HL-60 (cell line): ENCODE measurements around the gene AMOT.
A peak's percentile ranks its signal among the peaks of the same experiment; 100 is the strongest.

ENCODE experiments used
- DNase-seq, 2 experiments: peaks; one replicate each; pipeline ENCODE4 v3.0.0-alpha.2; 2010 to 2020; ENCODE audit warnings: low read depth in 1 of 2, low spot score in 1 of 2
- H3K27ac ChIP-seq: fragments of 250-450 bp; sonication (Bioruptor Pico); replicated peaks from 2 replicates; pipeline ENCODE4 v1.5.1; 2020; ENCODE audit warnings: mild to moderate bottlenecking, moderate library complexity
- H3K27me3 ChIP-seq: fragments of 250-450 bp; sonication (Bioruptor Pico); 2 replicates; pipeline ENCODE4 v1.5.1; 2021; ENCODE audit warnings: mild to moderate bottlenecking, moderate library complexity; ENCODE audit not compliant: insufficient read depth, poor library complexity, severe bottlenecking
- H3K4me3 ChIP-seq: replicated peaks from 2 replicates; pipeline ENCODE4 v1.5.1; 2011; ENCODE audit warnings: mild to moderate bottlenecking, control low read depth, low read length; ENCODE audit not compliant: insufficient read depth
- GABPA ChIP-seq: IDR thresholded peaks from 2 replicates; pipeline ENCODE4 v1.6.1; 2012; ENCODE audit warnings: low read depth
- POLR2AphosphoS5 ChIP-seq: IDR thresholded peaks from 2 replicates; pipeline ENCODE4 v1.6.1; 2012; ENCODE audit warnings: low read depth
- SPI1 ChIP-seq: IDR thresholded peaks from 2 replicates; pipeline ENCODE4 v1.6.1; 2012; ENCODE audit warnings: low read depth, mild to moderate bottlenecking, borderline replicate concordance
- long read RNA-seq: library from polyadenylated mRNA; unstranded; transcript quantifications from one replicate; pipeline ENCODE4 v2.0.0, GENCODE V29; 2020
- TF ChIP-seq, protein P1 (sequence below): IDR thresholded peaks from 2 replicates; pipeline ENCODE4 v1.6.1; 2012; ENCODE audit warnings: low read depth; ENCODE audit not compliant: insufficient replicate concordance
- TF ChIP-seq, protein P2 (sequence below): IDR thresholded peaks from one replicate; pipeline ENCODE4 v1.5.1; 2011; ENCODE audit warnings: low read length, control low read depth, inconsistent platforms; ENCODE audit not compliant: insufficient read depth

The AMOT gene
- long read RNA-seq: 0 reads

DNA sequence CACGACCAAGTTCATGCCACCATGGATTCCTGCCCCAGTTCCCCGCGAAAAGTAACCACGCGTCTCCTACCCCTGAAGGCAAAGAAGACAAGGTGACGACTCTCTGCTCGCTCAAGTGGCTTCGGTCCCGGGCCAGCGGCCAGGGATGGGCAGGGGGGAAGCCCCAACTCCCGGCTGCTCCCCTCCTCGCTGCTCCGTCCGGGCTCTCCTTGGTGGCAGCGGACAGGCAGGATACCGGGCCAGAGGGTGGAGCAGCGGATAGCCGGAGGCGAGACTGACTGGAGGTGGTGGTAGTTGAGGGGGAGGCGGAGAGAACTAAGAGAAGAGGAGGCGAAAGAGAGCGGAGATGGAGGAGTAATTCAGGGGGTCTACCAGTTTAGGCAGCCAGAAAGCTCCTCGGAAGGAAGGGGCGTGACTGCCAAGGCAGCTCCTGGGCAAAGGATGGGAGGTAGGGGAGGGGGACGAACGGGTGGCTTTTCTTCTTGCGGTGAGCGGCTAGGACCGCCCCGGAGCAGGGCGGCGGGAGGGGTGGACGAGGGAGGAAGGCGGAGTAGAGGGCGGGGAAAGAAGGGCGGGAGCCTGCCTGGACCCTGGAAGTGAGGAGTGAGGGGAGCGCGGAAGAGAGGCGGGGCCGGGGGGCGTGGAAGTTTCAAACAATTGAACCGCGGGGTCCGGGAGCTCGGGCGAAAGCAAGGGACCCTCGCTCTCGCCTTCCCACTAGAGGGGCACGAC, at the start of gene AMOT:
AMOT (minus strand) TSS at position 450 of the 732 bp plus-strand sequence. CDS start 17,705 bp downstream, outside the sequence.
- Histone ChIP-seq H3K27me3 (no peaks in the 10 kb centered on the region), H3K27ac (no peak within 1 kb of the TSS), H3K4me3 (peak within 1 kb of the TSS; percentile 57)
- TF ChIP-seq, protein P1, sequence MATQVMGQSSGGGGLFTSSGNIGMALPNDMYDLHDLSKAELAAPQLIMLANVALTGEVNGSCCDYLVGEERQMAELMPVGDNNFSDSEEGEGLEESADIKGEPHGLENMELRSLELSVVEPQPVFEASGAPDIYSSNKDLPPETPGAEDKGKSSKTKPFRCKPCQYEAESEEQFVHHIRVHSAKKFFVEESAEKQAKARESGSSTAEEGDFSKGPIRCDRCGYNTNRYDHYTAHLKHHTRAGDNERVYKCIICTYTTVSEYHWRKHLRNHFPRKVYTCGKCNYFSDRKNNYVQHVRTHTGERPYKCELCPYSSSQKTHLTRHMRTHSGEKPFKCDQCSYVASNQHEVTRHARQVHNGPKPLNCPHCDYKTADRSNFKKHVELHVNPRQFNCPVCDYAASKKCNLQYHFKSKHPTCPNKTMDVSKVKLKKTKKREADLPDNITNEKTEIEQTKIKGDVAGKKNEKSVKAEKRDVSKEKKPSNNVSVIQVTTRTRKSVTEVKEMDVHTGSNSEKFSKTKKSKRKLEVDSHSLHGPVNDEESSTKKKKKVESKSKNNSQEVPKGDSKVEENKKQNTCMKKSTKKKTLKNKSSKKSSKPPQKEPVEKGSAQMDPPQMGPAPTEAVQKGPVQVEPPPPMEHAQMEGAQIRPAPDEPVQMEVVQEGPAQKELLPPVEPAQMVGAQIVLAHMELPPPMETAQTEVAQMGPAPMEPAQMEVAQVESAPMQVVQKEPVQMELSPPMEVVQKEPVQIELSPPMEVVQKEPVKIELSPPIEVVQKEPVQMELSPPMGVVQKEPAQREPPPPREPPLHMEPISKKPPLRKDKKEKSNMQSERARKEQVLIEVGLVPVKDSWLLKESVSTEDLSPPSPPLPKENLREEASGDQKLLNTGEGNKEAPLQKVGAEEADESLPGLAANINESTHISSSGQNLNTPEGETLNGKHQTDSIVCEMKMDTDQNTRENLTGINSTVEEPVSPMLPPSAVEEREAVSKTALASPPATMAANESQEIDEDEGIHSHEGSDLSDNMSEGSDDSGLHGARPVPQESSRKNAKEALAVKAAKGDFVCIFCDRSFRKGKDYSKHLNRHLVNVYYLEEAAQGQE: no peak
- TF ChIP-seq POLR2AphosphoS5: no peak
- TF ChIP-seq GABPA: no peak
- TF ChIP-seq SPI1: no peak
- TF ChIP-seq, protein P2, sequence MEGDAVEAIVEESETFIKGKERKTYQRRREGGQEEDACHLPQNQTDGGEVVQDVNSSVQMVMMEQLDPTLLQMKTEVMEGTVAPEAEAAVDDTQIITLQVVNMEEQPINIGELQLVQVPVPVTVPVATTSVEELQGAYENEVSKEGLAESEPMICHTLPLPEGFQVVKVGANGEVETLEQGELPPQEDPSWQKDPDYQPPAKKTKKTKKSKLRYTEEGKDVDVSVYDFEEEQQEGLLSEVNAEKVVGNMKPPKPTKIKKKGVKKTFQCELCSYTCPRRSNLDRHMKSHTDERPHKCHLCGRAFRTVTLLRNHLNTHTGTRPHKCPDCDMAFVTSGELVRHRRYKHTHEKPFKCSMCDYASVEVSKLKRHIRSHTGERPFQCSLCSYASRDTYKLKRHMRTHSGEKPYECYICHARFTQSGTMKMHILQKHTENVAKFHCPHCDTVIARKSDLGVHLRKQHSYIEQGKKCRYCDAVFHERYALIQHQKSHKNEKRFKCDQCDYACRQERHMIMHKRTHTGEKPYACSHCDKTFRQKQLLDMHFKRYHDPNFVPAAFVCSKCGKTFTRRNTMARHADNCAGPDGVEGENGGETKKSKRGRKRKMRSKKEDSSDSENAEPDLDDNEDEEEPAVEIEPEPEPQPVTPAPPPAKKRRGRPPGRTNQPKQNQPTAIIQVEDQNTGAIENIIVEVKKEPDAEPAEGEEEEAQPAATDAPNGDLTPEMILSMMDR: no peak
- peak; percentile 14 to 24 for DNase-seq

DNA sequence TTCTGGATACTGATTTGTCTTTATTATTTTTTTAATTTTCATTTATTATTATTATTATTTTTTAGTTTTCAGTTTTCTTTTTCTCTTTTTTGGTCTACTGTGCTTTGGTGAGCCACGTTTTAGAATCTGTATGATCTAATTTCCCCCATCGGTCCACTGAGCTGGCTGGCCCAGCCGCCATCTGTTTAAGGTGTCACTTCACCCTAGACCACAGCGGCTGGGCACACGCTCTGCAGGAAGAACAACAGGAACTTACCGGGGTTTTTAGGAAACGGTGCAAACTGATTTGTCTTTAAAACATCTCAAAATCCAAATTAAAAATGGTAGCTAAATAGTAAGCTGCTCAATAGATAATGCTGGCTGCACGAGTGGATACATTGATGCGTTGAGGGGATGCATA, 48.8 kb upstream of the AMOT start:
- Histone ChIP-seq H3K27ac (no peak overlapping the region), H3K4me3 (no peak overlapping the region), H3K27me3 (no peaks in the 10 kb centered on the region)
- no peak for TF ChIP-seq SPI1
- TF ChIP-seq, protein P2: no peak
- TF ChIP-seq POLR2AphosphoS5: no peak
- no peak for DNase-seq

DNA sequence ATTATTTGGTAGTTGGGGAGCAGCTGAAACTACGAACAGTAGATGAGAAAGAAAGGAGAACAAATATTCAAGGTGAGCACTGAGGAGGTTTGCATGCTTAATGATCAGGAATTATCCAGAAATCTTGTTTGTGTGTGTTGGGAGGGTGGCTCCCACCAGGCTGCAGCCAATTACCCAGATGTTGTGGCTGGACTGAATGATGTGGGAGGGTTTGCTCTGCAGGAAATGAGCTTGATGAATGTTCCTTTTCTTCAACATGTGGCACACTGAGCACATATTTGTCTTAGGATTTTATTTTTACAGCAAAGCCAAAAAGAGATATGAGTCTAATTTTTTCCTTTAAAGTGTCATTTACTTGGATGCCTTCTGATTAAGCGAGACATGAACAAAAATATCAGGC, 48.3 kb upstream of the AMOT start:
- DNase-seq: no peak
- TF ChIP-seq SPI1 (no peak), GABPA (no peak), POLR2AphosphoS5 (no peak)
- TF ChIP-seq, protein P2: no peak
- TF ChIP-seq, protein P1: no peak
- no peak overlapping the region for H3K27ac ChIP-seq
- H3K27me3 ChIP-seq: no peaks in the 10 kb centered on the region
- no peak overlapping the region for H3K4me3 ChIP-seq

- no peak overlapping the region for H3K27ac ChIP-seq
- H3K27me3 ChIP-seq: no peaks in the 10 kb centered on the region
- no peak for TF ChIP-seq GABPA
- TF ChIP-seq, protein P1: no peak
- TF ChIP-seq POLR2AphosphoS5: no peak
- TF ChIP-seq, protein P2: no peak
- TF ChIP-seq SPI1: no peak
- no peak for DNase-seq
- no peak overlapping the region for H3K4me3 ChIP-seq
These were observed 37.1 kb upstream of the AMOT start for GRCh38 chrX:112877771-112878173.
